OCI-LY3 (cell line): ENCODE data around the gene TP63.

Experiments used
- CTCF ChIP-seq: fragments of 200-600, 300-600 bp; sonication (generic); IDR thresholded peaks from 2 replicates; pipeline ENCODE4 v1.5.1; 2014; ENCODE audit warnings: antibody characterized with exemption, low read length, low read depth
- EZH2phosphoT487 ChIP-seq: fragments of 200-600 bp; shearing (Covaris generic); IDR thresholded peaks from 2 replicates; pipeline ENCODE4 v1.6.1; 2018; ENCODE audit warnings: antibody characterized with exemption, mixed run types, low read depth

- TF ChIP-seq EZH2phosphoT487: no peak
- no peak for TF ChIP-seq CTCF
Observed at GRCh38 chr3:189862385-189862998, 231.3 kb downstream of the TP63 start.
